ENCODE results near the gene SLIT3.

Gene SLIT3

GRCh38 chr5:169125571-169125970, 175.4 kb downstream of the SLIT3 start:
- H3K9me3 ChIP-seq (ENCODE audit: insufficient read depth, low read depth, low read length) = no peaks in the 10 kb centered on the region
- no peaks in the 10 kb centered on the region for H3K4me1 ChIP-seq (ENCODE audit: insufficient read depth, low read length, poor library complexity, severe bottlenecking)
- no peaks in the 10 kb centered on the region for H3K27me3 ChIP-seq (ENCODE audit: insufficient read depth, low read length, poor library complexity, severe bottlenecking)
- TF ChIP-seq EZH2phosphoT487 (IDR thresholded peaks at IDR 0.05; ENCODE audit: borderline replicate concordance) (no peak), CTCF (conservative IDR thresholded peaks at IDR 0.05; ENCODE audit: low read length) (no peak)
- H3K4me3 ChIP-seq (ENCODE audit: low read length, poor library complexity, severe bottlenecking) = no peak overlapping the region
- H3K9ac ChIP-seq (ENCODE audit: low read depth, low read length, poor library complexity, severe bottlenecking) = no peak overlapping the region
- H3K9me2 ChIP-seq (replicated peaks; ENCODE audit: low read depth, low read length) = no peaks in the 10 kb centered on the region
- H2AFZ ChIP-seq (ENCODE audit: low read length) = no peak overlapping the region
- H3F3A ChIP-seq (ENCODE audit: low read depth) = no peaks in the 10 kb centered on the region
- no peaks in the 10 kb centered on the region for H4K20me1 ChIP-seq (ENCODE audit: insufficient read depth, low read length, poor library complexity, severe bottlenecking)
- H3K4me2 ChIP-seq (ENCODE audit: low read depth, low read length, poor library complexity, severe bottlenecking) = no peak overlapping the region
- H3K79me2 ChIP-seq (ENCODE audit: insufficient read depth, low read length) = no peaks in the 10 kb centered on the region
- no peaks in the 10 kb centered on the region for H3K36me3 ChIP-seq (ENCODE audit: insufficient read depth, low read length)

- Histone ChIP-seq H2AFZ (ENCODE audit: low read length) (no peak overlapping the region), H3K36me3 (ENCODE audit: insufficient read depth, low read length) (no peaks in the 10 kb centered on the region), H3K4me2 (ENCODE audit: low read depth, low read length, poor library complexity, severe bottlenecking) (no peak overlapping the region), H3K79me2 (ENCODE audit: insufficient read depth, low read length) (no peaks in the 10 kb centered on the region), H3K4me3 (ENCODE audit: low read length, poor library complexity, severe bottlenecking) (no peak overlapping the region), H3K27me3 (ENCODE audit: insufficient read depth, low read length, poor library complexity, severe bottlenecking) (no peaks in the 10 kb centered on the region), H3K9me3 (ENCODE audit: insufficient read depth, low read depth, low read length) (no peaks in the 10 kb centered on the region), H4K20me1 (ENCODE audit: insufficient read depth, low read length, poor library complexity, severe bottlenecking) (no peaks in the 10 kb centered on the region), H3F3A (ENCODE audit: low read depth) (no peaks in the 10 kb centered on the region), H3K9me2 (replicated peaks; ENCODE audit: low read depth, low read length) (no peaks in the 10 kb centered on the region), H3K9ac (ENCODE audit: low read depth, low read length, poor library complexity, severe bottlenecking) (no peak overlapping the region), H3K4me1 (ENCODE audit: insufficient read depth, low read length, poor library complexity, severe bottlenecking) (no peaks in the 10 kb centered on the region)
- TF ChIP-seq CTCF (conservative IDR thresholded peaks at IDR 0.05; ENCODE audit: low read length) = no peak
- no peak for TF ChIP-seq EZH2phosphoT487 (IDR thresholded peaks at IDR 0.05; ENCODE audit: borderline replicate concordance)
These were observed 178.0 kb downstream of the SLIT3 start for GRCh38 chr5:169122951-169123350.

- H3K4me2 ChIP-seq (ENCODE audit: low read depth, low read length, poor library complexity, severe bottlenecking) = no peak overlapping the region
- no peak overlapping the region for H3K4me3 ChIP-seq (ENCODE audit: low read length, poor library complexity, severe bottlenecking)
- no peaks in the 10 kb centered on the region for H3K9me3 ChIP-seq (ENCODE audit: insufficient read depth, low read depth, low read length)
- no peaks in the 10 kb centered on the region for H3K4me1 ChIP-seq (ENCODE audit: insufficient read depth, low read length, poor library complexity, severe bottlenecking)
- no peaks in the 10 kb centered on the region for H3K79me2 ChIP-seq (ENCODE audit: insufficient read depth, low read length)
- H3K9me2 ChIP-seq (replicated peaks; ENCODE audit: low read depth, low read length) = no peaks in the 10 kb centered on the region
- no peak overlapping the region for H2AFZ ChIP-seq (ENCODE audit: low read length)
- H3F3A ChIP-seq (ENCODE audit: low read depth) = no peaks in the 10 kb centered on the region
- TF ChIP-seq CTCF (conservative IDR thresholded peaks at IDR 0.05; ENCODE audit: low read length) = no peak
- no peak for TF ChIP-seq EZH2phosphoT487 (IDR thresholded peaks at IDR 0.05; ENCODE audit: borderline replicate concordance)
- H3K27me3 ChIP-seq (ENCODE audit: insufficient read depth, low read length, poor library complexity, severe bottlenecking) = no peaks in the 10 kb centered on the region
- H3K36me3 ChIP-seq (ENCODE audit: insufficient read depth, low read length) = no peaks in the 10 kb centered on the region
- no peak overlapping the region for H3K9ac ChIP-seq (ENCODE audit: low read depth, low read length, poor library complexity, severe bottlenecking)
- H4K20me1 ChIP-seq (ENCODE audit: insufficient read depth, low read length, poor library complexity, severe bottlenecking) = no peaks in the 10 kb centered on the region
These were observed 179.1 kb downstream of the SLIT3 start for GRCh38 chr5:169121630-169122420.

All from Loucy (cell line).